D721Med (cell line): Measurements from ENCODE around the gene CHN1.

ENCODE experiments used
- DNase-seq: peaks from one replicate; pipeline ENCODE4 v3.0.0; 2011; ENCODE audit warnings: low spot score; ENCODE audit not compliant: insufficient read length
- FAIRE-seq: peaks from 2 replicates; lab custom pipeline; 2011; peaks lifted over from hg19 to GRCh38; lab: Jason Lieb, UNC
- CTCF ChIP-seq: IDR thresholded peaks from 2 replicates; pipeline ENCODE4 v1.5.1; 2012; ENCODE audit warnings: mild to moderate bottlenecking, control low read depth; ENCODE audit not compliant: insufficient read depth; ENCODE audit errors: missing control alignments

CHN1 gene

GRCh38 chr2:174916270-174916930 lies 88.8 kb downstream of the CHN1 start:
- no peak for TF ChIP-seq CTCF
- DNase-seq (no peak), FAIRE-seq (no peak)

GRCh38 chr2:174914853-174915760 lies 90.1 kb downstream of the CHN1 start:
- no peak for FAIRE-seq
- TF ChIP-seq CTCF = no peak
- DNase-seq = no peak

GRCh38 chr2:174908284-174908683 lies 96.9 kb downstream of the CHN1 start:
- no peak for DNase-seq
- no peak for TF ChIP-seq CTCF
- no peak for FAIRE-seq

GRCh38 chr2:174903264-174903556 lies 102.0 kb downstream of the CHN1 start:
- FAIRE-seq = no peak
- no peak for TF ChIP-seq CTCF
- DNase-seq = no peak

- FAIRE-seq = peak; percentile 92
- DNase-seq = no peak
- no peak for TF ChIP-seq CTCF
Measured at GRCh38 chr2:174902506-174903263, 102.5 kb downstream of the CHN1 start.

GRCh38 chr2:174901075-174901474 lies 104.1 kb downstream of the CHN1 start:
- FAIRE-seq = no peak
- no peak for TF ChIP-seq CTCF
- DNase-seq = no peak
